Activated naive CD4-positive, alpha-beta T cell (primary cell): Measurements from ENCODE around the gene KCTD1.

ENCODE experiments used
- DNase-seq, 4 experiments: peaks; one replicate each; lab custom pipeline; 2025; lab: John Stamatoyannopoulos, UW

The KCTD1 gene

GRCh38 chr18:26480897-26481795 lies 67.2 kb downstream of the KCTD1 start:
- no peak for DNase-seq

GRCh38 chr18:26479681-26480079 lies 68.7 kb downstream of the KCTD1 start:
- DNase-seq, result no peak

GRCh38 chr18:26479065-26479680 lies 69.2 kb downstream of the KCTD1 start:
- DNase-seq, result no peak

- DNase-seq, result no peak
These were observed 70.4 kb downstream of the KCTD1 start for GRCh38 chr18:26477828-26478466.

- DNase-seq, result no peak
These were observed 71.7 kb downstream of the KCTD1 start for GRCh38 chr18:26476697-26477096.

GRCh38 chr18:26474542-26474941 lies 73.8 kb downstream of the KCTD1 start:
- no peak for DNase-seq

- no peak for DNase-seq
These were observed 74.7 kb downstream of the KCTD1 start for GRCh38 chr18:26473672-26474071.

- DNase-seq, result no peak
These were observed 76.5 kb downstream of the KCTD1 start for GRCh38 chr18:26471826-26472225.

GRCh38 chr18:26471027-26471426 lies 77.3 kb downstream of the KCTD1 start:
- no peak for DNase-seq

GRCh38 chr18:26470011-26470637 lies 78.2 kb downstream of the KCTD1 start:
- DNase-seq, result no peak

GRCh38 chr18:26468931-26469340 lies 79.4 kb downstream of the KCTD1 start:
- no peak for DNase-seq

GRCh38 chr18:26466026-26466425 lies 82.3 kb downstream of the KCTD1 start:
- no peak for DNase-seq

GRCh38 chr18:26465431-26465830 lies 82.9 kb downstream of the KCTD1 start:
- DNase-seq, result no peak

- DNase-seq, result no peak
These were observed 84.0 kb downstream of the KCTD1 start for GRCh38 chr18:26464128-26465011.

- DNase-seq, result no peak
These were observed 86.0 kb downstream of the KCTD1 start for GRCh38 chr18:26462355-26462754.

- DNase-seq, result no peak
These were observed 86.9 kb downstream of the KCTD1 start for GRCh38 chr18:26461405-26461804.

GRCh38 chr18:26460449-26461091 lies 87.8 kb downstream of the KCTD1 start:
- DNase-seq, result no peak

GRCh38 chr18:26459884-26460283 lies 88.5 kb downstream of the KCTD1 start:
- no peak for DNase-seq

GRCh38 chr18:26459340-26459739 lies 89.0 kb downstream of the KCTD1 start:
- DNase-seq, result no peak

- no peak for DNase-seq
These were observed 89.7 kb downstream of the KCTD1 start for GRCh38 chr18:26458526-26459232.
